ENCODE data around the gene BYSL.

The BYSL gene

DNA sequence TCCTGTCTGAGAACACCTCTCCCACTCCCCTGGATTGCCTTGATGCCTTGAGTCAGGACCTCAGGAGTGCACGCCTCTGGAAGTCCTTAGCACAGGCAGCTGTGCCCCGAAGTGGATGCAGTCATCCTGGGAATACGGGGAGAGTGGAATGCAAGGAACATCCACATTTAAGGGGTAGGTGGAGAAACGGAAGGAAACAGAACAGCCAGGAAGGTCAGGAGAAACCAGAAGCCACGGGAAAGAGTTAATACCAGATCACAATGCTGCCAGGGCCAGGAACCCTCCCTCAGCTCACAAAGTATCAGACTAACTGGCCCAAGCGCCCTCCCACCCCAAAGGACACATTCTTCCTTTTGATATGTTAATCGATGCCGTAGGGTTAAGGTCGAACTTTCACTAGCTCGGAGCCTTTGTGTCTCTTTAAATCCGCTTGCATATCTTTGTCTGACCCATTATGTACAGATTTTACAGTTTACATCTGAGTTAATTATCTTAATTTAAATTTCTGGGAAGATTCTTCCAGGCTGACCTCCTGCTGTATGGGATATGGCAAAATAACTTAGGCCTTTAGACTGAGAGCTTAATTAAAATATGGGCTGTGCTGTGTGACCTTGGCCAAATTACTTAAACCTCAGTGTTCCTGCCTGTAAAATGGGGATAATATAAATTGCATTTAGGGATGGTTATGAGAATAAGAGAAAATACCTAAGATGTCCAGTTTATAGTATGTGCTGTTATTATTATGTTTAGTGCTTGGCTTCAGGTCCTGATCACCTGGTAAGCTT, 44.3 kb downstream of the BYSL start:
- H3F3A ChIP-seq (ENCODE audit: control insufficient read depth, insufficient read depth) = no peaks in the 10 kb centered on the region
- no peaks in the 10 kb centered on the region for H4K20me1 ChIP-seq (ENCODE audit: control insufficient read depth, insufficient read depth, low read depth, low read length)
- H3K4me2 ChIP-seq (ENCODE audit: low read length) = no peak overlapping the region

DNA sequence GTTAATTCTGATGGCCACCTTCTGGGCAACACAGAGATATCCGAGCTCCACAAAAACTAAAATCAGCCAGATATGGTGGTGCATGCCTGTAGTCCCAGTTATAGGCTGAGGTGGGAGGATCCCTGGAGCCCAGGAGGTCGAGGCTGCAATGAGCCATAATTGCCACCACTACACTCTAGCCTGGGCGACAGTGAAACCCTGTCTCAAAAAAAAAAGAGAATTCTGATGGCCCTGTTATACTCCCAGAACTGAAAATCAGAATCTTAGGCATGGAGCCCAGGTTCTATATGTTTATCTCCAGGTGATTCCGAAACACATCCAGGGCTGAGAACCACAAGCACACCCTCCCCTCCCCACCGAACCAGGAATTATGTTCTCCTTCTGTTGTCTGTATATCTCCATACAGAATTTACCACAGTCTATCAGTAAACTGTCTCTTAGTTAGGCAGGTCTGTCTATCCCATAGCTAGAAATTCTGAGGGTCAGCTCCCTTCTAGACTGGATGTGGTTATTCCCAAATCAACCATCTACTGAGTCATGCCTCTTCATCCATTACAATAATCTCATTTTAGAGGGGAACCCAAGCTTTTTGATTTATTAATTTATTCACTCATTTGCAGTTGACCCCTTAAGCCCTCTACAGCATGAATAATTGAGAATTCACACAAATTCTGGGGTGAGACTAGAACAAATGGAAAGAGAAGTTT, 45.1 kb downstream of the BYSL start:
- no peaks in the 10 kb centered on the region for H3K27me3 ChIP-seq (ENCODE audit: control insufficient read depth, low read length)
- H3K4me1 ChIP-seq (ENCODE audit: control insufficient read depth, low read length) = peaks cover 9% of the 10 kb centered on the region

More for the DNA sequence above, 44.3 kb downstream of the BYSL start:
- Histone ChIP-seq H3K4me3 (ENCODE audit: low read length) (no peak overlapping the region), H3K9me2 (replicated peaks; ENCODE audit: control insufficient read depth, low read length) (no peaks in the 10 kb centered on the region), H3K27me3 (ENCODE audit: control insufficient read depth, low read length) (no peaks in the 10 kb centered on the region), H3K27ac (ENCODE audit: low read depth, low read length) (no peak overlapping the region), H3K36me3 (ENCODE audit: control insufficient read depth, low read length) (no peaks in the 10 kb centered on the region), H3K9me3 (ENCODE audit: control insufficient read depth, insufficient read depth, low read length) (no peaks in the 10 kb centered on the region), H3K79me2 (ENCODE audit: control insufficient read depth, low read length) (no peaks in the 10 kb centered on the region), H3K4me1 (ENCODE audit: control insufficient read depth, low read length) (peaks cover 4% of the 10 kb centered on the region)
- no peak for TF ChIP-seq EZH2phosphoT487 (IDR thresholded peaks at IDR 0.05; ENCODE audit: borderline replicate concordance, low read length)
- TF ChIP-seq, protein P1, sequence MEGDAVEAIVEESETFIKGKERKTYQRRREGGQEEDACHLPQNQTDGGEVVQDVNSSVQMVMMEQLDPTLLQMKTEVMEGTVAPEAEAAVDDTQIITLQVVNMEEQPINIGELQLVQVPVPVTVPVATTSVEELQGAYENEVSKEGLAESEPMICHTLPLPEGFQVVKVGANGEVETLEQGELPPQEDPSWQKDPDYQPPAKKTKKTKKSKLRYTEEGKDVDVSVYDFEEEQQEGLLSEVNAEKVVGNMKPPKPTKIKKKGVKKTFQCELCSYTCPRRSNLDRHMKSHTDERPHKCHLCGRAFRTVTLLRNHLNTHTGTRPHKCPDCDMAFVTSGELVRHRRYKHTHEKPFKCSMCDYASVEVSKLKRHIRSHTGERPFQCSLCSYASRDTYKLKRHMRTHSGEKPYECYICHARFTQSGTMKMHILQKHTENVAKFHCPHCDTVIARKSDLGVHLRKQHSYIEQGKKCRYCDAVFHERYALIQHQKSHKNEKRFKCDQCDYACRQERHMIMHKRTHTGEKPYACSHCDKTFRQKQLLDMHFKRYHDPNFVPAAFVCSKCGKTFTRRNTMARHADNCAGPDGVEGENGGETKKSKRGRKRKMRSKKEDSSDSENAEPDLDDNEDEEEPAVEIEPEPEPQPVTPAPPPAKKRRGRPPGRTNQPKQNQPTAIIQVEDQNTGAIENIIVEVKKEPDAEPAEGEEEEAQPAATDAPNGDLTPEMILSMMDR (IDR thresholded peaks at IDR 0.05; ENCODE audit: low read depth, low read length, poor library complexity, severe bottlenecking) = no peak

DNA sequence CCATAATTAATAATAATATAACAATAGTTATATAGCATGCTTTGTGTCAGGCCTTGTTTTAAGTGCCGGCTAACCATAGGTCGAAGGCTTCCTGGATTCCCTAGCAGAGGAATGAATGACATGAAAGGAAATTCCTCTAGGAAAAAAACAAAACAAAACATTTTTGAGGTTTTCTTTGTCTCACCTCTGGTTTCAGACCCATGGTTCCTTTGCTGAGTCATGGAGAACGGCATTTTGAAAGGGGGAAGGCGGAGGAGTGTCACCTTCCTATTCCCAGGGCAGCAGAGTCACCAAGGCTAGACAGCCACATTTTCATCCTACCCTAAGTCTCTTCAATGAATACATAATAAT, 45.6 kb downstream of the BYSL start:
- Histone ChIP-seq H3K79me2 (ENCODE audit: control insufficient read depth, low read length) (no peaks in the 10 kb centered on the region), H3K9me3 (ENCODE audit: control insufficient read depth, insufficient read depth, low read length) (no peaks in the 10 kb centered on the region), H3K9me2 (replicated peaks; ENCODE audit: control insufficient read depth, low read length) (no peaks in the 10 kb centered on the region), H3F3A (ENCODE audit: control insufficient read depth, insufficient read depth) (no peaks in the 10 kb centered on the region), H3K4me1 (ENCODE audit: control insufficient read depth, low read length) (peaks cover 9% of the 10 kb centered on the region), H3K4me3 (ENCODE audit: low read length) (no peak overlapping the region), H3K36me3 (ENCODE audit: control insufficient read depth, low read length) (no peaks in the 10 kb centered on the region), H3K27ac (ENCODE audit: low read depth, low read length) (no peak overlapping the region), H4K20me1 (ENCODE audit: control insufficient read depth, insufficient read depth, low read depth, low read length) (no peaks in the 10 kb centered on the region), H3K4me2 (ENCODE audit: low read length) (no peak overlapping the region), H3K27me3 (ENCODE audit: control insufficient read depth, low read length) (no peaks in the 10 kb centered on the region)
- TF ChIP-seq, protein P1 (IDR thresholded peaks at IDR 0.05; ENCODE audit: low read depth, low read length, poor library complexity, severe bottlenecking) = no peak
- TF ChIP-seq EZH2phosphoT487 (IDR thresholded peaks at IDR 0.05; ENCODE audit: borderline replicate concordance, low read length) = no peak

More for the DNA sequence above, 45.1 kb downstream of the BYSL start:
- Histone ChIP-seq H3F3A (ENCODE audit: control insufficient read depth, insufficient read depth) (no peaks in the 10 kb centered on the region), H3K36me3 (ENCODE audit: control insufficient read depth, low read length) (no peaks in the 10 kb centered on the region), H3K27ac (ENCODE audit: low read depth, low read length) (no peak overlapping the region), H3K79me2 (ENCODE audit: control insufficient read depth, low read length) (no peaks in the 10 kb centered on the region), H3K9me2 (replicated peaks; ENCODE audit: control insufficient read depth, low read length) (no peaks in the 10 kb centered on the region), H3K9me3 (ENCODE audit: control insufficient read depth, insufficient read depth, low read length) (no peaks in the 10 kb centered on the region), H3K4me2 (ENCODE audit: low read length) (no peak overlapping the region), H3K4me3 (ENCODE audit: low read length) (no peak overlapping the region), H4K20me1 (ENCODE audit: control insufficient read depth, insufficient read depth, low read depth, low read length) (no peaks in the 10 kb centered on the region)
- TF ChIP-seq, protein P1 (IDR thresholded peaks at IDR 0.05; ENCODE audit: low read depth, low read length, poor library complexity, severe bottlenecking) = no peak
- TF ChIP-seq EZH2phosphoT487 (IDR thresholded peaks at IDR 0.05; ENCODE audit: borderline replicate concordance, low read length) = no peak
